NCI-H187 (cell line): Measurements from ENCODE around the gene MARVELD1.
"Not testable (repeated sequence)": the region's sequence is repeated elsewhere in the genome, so short reads cannot be mapped to it uniquely, and the experiment has no call there.

Experiments used
- DNase-seq, 2 experiments: peaks; one replicate each; lab custom pipeline; 2025; lab: John Stamatoyannopoulos, UW

The MARVELD1 gene

DNA sequence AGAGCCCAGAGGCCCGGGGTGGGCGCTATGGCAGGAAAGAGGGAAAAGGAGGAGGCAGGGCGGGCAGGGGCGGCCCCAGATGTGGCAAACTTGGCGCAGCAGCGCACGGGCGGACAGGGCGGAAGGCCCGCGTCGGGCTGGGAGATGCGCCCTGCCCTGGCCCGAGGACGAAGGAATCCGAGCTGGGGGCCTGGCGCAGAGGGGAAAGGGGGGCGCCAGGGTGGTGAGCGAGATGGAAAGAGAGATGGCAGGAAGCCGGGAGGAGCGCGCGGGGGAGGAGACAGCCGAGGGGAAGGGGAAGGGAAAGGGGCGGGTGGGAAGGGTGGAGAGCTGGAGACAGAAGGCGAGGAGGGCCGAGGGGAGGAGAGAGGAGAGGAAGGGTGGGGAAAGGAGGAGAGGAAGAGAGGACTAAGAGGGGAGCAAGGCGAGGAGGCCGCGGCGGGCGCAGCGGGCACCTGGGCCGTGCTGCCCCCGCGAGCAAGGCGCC lies at the start of gene MARVELD1:
TSS of gene MARVELD1 (plus strand) at position 392 of the 487 bp plus-strand sequence. CDS start 147 bp downstream, outside the sequence.
- no peak for DNase-seq

DNA sequence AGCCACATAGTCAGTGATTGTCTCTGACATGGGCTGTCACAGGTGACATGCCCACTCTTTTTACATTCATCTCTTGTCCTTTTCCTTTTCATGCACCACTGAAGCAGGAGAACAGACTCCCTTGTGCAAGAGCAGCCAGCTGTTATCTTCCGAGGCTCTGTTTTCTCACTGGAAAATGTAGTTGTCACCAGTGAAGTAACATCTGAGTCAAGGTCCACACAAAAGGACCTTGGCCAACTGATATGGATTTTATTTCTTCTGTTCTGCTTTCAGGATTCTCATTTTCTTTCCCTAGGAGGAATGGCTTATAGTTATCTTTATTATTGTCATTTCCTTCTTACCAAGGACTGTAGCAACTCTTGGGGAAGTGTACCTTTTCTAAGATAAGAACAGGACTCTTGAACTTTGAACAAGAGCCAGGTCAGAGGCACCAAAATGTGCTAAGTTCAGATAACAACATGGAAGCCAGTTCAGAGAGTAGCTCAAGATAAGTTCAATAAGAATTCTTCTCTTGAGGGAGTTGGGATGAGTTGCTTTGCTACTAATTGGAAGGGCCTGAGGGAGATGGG lies 49.2 kb upstream of the MARVELD1 start:
- no peak for DNase-seq

DNA sequence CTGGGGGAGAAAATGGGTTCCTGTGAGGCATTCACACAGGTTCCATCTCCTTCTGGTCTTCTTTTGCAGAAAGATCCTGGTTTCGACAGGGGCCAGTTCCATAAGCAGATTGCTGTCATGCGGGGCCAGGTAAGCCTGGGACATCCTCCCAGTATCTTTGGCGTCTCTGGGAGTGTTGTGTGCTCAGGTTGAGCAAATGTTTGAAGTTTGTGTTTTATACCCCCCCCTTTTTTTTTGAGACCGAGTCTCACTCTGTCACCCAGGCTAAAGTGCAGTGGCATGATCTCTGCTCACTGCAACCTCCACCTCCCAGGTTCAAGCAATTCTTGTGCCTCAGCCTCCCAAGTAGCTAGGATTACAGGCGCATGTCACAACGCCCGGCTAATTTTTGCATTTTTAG lies 46.5 kb upstream of the MARVELD1 start:
- no peak for DNase-seq

DNA sequence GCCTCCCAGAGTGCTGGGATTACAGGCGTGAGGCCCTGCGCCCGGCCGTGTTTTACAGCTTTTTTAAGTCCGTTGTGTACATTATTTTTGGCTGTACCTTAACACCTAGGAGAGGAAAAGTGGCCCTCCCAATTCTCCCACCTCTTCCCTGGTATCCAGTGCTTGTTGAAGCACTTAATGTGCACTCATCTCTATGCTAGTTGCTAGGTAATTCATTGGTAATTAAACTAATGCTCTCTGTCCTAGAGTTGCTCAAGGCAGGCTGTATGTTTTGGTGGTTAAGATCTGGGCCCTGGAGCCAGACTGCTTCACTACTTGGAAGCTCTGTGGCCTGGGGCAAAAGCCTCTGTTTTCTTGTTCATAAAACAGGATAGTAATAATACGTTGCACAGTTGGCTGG lies 46.1 kb upstream of the MARVELD1 start:
- no peak for DNase-seq

DNA sequence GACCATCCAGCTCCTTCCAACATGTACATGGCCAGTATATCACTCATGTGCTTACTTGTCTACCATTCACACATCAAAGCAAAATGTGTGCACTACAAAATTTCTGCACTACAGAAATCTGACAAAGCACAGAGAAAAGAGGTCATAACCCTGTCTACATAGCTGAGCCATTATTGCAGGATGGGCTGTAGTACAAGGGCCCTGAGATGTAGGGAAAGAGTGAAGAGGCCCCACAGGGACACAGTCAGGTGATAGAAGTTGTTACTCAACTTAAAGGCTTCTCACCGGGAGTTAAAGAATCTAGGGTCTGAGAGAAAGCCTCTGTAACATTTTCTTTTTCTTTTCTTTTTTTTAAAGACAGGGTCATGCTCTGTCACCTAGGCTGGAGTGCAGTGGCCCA lies 44.0 kb upstream of the MARVELD1 start:
- DNase-seq, result no peak

DNA sequence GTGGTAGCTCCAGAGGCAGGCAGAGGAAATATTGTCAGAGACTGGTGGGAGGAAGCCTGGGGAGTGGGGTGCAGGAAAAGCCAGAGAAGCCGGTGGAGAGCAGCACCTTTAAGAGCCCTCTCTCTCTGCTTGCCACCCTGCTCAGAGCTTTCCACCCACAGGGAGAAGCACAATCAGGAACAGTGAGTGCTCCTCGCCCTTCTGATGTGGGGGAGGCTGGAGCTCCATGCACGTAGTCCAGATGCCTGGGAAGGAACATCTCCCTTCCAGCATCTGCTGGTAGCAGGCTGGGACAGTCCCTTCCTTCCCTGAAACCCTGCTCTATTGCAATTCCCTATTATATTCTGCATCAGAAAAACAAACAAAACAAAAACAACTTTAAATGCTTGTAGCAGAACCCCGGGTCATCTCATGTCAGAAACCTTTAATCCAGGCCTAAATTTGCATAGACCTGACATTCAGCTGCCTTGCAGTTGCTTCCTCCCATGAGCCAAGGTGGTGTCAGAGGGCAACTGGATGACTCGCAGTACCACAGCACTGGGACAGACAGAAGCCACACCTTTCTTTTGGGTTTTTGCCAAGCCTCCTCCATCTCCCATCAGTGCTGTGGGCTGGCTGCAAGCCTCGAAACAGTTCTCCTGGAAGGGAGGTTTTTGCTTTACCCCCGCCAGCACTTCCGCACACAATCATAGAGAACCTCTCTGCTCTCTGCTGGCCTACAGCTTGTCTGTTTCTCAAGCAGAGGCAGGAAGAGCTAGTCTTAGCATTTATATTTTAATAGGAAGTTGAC lies 39.6 kb upstream of the MARVELD1 start:
- no peak for DNase-seq

DNA sequence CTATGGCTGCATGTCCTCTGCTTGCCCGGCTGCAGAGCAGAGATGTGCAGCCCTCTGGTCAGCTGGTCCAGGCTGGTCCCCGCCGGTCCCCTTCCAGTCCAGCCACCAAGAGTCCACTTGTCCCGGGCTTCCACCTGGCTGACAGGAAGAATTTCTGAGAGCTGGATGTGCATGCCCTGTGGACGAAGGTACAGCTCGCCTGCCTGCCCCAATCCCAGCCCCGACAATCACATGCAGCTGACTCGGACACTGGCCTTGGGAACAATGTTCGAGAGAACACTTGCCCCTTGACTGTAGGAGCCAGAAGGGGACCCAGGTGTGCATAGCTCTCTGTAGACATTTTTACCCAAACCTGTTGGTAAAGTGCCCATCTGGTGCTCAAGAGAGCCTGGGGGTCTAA lies 38.3 kb upstream of the MARVELD1 start:
- no peak for DNase-seq

DNA sequence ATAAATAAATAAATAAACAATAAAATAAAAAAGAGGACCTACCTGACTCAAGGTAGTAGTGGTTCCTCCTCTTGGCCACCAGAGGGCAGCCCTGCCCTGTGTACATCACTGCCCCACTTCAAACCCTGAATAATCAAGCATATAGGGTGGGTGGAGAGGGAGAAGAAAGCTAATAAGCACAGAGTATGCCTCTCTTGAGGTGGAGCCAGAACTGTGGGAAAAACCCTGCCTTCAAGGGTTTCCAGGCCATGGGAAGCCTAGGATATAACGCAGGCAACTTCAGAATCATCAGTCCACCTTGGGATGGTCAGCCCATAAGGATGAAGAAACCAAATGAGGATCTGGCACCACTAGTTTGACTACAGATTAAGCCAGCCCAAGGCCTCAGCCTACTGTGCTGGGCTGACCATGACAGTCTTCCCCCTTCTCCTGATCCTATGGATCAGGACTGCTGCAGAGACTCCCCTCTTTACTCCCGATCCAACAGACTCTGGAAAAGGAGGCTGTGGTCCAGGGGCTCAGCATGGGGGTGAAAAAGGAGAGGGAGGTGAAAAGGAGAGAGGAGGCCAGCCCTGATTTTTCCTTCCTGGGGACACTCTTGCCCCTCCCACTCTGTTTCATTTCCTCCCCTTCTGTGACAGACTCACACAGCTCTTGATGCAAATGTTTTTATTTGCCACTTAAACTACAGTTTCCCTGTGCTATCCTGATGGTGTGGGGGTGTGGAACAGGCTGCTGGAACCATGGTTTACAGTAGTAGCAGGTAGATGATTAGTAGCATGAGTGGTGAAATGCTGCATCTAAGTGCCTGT lies 36.6 kb upstream of the MARVELD1 start:
- DNase-seq, result no peak

DNA sequence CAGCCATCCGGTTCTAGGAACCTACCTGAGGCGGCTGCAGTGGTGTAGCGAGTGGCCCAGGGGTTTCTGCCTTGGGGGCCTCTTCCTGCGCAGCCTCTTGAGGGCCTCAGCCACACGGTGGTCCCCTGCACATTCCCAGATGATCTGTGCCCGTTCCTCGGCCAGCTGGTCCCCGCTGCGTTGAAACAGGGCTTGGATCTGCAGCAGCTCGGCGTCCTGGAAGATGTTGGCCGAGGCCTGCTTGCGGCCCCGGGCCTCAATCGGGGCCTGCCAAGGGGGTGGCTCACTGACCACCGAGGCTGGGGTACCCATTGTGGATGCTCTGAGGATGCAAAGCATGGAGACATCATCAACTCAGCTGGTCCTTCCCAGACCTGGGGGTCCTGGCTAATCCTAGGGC lies 33.9 kb upstream of the MARVELD1 start:
- no peak for DNase-seq

DNA sequence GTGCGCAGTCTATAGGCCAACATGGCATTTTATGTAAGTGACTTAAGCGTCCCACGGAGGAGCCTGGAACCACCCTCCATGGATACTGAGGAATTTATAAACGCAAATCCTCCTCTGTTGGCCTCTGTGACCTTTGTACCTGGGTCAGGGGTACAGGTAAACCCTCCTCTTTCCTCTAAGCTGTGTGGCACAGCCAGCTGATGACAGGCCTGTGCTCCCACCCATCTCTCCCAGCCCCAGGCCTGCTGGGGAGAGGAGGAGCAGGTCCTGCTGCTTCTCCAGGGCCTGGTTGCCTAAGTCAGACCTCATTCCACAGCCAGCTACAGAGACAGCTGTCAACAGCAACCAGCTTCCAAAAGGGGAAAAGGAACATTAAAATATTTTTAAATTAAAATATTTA lies 31.5 kb upstream of the MARVELD1 start:
- no peak for DNase-seq

DNA sequence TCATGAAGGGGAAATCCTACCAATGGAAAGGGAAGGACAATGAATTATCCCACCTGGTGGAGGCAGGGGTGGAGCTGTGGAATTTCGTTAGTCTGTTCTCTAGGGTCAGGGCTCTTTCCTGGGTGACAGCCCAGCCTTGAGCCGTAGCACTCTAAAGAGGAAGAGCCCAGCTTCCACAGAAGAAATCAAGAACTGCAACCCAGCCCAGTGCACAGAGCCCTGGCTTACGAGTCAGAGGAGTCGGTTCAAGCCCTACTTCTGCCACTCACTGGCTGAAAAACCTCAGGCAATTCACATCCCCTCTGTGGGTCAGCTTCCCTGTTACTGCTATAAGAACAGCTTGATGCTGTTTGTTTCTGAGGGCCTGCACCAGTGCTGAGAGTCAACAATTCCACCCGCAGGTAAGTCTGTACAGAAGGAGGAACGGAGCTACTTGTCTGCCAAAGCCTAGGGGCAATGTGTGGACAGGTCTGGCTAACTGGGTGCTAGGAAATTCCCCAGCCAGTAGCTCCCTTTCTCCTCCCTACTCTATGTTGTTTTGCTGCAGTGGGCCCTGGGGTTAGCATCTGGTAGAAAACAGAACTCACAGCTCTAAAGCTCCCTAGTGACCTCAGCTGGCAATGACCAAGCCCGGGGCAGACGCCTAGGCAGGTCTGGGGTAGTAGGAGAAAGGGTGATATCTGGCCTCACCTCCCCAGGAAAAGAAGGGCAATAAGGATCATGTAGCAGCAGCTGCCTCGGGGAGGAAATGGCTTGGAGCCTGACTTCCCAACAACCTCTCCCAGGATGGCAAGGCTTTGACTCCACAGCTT lies 29.8 kb upstream of the MARVELD1 start:
- no peak for DNase-seq

DNA sequence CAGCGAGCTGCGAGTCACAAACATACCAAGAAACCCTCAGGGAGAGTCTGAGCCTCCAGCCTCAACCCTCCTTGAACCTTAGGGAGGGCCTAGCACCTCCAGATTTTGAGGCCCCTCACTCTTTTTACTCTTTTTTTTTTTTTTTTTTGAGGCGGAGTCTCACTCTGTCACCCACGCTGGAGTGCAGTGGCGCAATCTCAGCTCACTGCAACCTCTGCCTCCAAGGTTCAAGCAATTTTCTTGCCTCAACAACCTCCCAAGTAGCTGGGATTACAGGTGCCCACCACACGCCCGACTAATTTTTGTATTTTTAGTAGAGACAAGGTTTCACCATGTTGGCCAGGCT lies 29.2 kb upstream of the MARVELD1 start:
- not testable (repeated sequence) for DNase-seq

DNA sequence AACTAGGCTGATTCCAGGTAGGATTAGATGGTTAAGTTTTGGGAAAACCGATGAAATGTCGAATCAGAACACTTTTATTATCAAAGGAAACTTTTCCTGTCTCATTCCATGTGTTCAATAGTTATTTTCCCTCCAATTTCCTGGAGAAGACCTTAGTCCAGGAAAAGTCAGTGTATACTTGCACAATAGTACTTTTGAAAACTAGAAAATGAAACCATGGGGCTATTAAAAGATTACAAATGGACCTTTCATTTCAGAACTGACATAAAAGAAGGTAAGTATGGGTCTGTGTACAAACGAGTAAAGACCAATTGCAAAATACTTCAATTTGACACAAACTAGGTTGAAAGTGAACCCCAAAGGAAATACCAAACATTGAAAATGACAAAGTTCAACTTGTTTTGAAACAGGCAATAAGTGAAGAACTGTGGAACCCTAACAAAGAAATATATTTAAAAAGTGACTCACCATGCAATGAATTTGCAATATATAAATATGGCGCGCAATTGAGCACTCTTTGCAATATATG lies 28.6 kb upstream of the MARVELD1 start:
- no peak for DNase-seq

DNA sequence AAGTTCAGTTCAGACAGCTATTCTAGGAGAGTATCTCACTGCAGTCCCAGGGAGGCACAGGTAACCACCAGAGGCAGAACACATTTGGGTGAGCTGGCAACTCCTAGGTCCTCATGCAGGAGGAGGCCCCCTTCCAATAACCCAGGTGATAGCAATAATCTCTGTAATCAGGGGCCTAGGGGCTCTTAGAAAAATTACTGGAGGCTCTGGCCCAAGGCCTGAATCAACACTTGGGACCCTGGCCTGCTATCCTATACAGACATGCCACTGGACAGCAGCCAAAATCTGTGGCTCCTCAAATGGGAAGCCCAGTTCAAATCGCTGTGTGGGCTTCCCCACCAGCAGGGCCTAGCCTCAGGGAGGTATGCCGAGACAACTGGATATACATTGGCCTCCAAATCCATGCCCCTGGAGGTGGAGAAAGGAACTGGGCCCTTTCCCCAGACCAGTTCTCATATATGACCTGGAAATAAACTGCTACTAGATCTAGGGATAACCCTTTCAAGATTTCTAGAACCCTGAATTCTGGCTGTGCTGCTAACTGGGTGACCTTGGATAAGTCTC lies 28.1 kb upstream of the MARVELD1 start:
- DNase-seq, result no peak

DNA sequence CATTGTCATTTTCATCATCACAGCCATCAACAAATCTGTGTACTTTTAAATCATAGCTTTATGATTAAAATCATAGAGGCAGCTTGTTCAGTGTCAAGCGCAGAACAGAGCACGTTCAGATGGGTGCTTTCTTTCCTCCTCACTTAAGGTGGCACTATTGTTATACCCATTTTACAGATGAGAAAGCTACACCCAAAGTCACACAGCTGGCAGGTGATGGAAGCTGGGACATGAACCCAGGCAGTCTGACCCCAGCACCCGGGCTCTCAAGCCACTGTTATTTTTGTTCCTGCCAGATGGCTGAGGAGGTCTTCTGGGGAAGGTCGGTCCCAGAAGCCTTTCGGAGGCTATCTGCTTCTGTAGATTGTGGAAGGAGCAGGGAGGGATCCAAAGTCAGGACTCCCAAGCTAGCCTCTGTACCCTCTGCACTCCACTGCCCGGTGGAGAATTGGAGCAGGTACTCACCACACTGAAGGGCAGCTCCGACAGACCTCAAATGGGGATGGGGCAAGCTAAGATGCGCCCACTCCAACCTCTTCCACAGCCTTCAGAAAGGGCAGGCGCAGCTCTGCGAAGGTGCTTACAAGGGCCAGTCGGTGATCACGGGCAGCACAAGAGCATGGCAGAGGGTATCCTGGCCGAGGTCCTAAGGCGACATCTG lies 27.1 kb upstream of the MARVELD1 start:
- DNase-seq, result no peak

DNA sequence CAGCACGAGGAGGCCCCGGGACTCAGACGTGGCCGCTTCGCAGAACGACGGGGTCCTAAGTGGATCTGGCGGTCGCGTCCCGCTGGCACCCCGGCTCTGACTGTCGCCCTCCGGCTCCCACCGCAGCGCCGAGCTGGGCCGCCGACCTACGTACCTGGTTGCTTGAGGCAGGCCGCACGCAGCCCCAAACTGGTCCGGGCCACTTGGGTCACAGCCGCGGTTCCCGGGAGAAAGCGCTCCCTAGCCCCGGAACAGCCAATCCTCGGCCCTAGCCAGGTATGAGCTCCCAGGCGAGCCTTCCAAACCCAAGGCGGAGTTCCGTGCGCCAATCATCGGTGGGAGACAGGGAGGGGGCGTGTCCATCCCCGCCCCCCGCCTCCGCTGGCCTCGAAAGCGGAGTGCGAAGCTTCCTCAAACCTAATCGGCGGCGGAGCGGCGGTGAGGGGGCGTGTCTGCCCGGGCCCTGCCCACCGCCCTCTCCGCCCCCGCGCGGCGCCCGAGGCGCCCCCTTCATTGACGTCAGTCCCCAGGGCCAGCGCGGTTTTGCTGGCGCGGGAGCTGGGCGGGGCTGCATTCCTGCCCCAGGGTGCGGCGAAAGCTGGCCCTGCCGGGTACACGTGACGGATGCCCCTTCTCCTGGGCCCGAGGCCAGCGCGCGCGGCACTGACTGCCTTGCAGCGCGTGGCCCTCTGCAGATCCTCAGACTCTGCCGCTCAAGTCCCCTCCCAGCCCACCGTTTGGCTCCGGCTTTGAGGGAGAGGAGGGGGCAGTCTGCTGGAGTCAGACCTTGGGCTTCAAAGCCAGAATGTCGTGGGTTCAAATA lies 26.4 kb upstream of the MARVELD1 start, which contains the start of gene AVPI1:
TSS of gene AVPI1 (minus strand) at position 280 of the 823 bp plus-strand sequence. CDS start 7,336 bp downstream, outside the sequence.
- peak; percentile 74 to 85 for DNase-seq

DNA sequence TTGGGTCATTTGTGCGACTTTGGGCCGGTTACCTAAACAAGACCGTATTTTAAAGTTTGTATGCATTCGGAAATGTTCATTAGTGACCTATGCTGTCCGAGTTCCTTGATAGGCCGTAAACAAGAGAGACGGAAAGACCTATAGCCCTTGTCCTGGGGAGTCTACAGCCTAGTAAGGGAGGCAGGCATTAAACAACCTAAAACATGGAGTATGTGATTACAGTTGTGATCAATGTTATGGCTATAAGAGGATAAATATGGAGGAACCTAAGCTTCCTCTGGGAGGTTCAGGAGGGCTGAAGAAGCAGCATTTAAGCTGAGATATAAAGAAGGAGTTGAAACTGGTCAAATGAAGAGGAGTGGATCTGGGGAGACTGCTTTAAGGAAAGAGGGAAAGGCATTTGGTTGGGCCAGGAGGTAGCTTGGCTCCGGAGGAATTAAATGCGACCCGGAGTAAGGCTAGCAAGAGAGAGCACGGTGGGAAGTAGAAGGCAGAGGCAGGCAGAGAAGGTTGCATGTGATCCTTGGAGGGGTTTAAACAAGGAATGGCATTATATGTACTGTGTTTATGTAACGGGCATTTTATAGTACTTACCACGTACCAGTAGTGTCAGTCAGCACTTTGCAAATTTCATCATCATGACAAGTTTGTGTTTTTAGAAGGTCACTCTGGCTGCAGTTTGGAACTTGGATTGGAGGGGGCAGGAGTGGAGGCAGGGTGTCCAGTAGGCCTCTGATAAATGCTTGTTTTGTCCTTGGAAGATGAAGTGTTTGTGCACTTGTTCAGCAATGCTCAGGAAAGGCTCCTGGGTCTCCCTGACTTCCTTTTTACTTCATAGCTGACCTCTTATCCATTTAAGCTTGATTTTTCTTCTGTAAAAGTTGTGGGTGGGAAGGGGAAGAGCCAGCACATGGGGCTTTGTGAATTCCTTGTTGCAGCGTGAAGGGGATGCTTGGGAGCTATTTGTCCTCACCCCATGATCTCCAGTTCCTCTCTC lies 25.4 kb upstream of the MARVELD1 start:
- DNase-seq, result no peak

DNA sequence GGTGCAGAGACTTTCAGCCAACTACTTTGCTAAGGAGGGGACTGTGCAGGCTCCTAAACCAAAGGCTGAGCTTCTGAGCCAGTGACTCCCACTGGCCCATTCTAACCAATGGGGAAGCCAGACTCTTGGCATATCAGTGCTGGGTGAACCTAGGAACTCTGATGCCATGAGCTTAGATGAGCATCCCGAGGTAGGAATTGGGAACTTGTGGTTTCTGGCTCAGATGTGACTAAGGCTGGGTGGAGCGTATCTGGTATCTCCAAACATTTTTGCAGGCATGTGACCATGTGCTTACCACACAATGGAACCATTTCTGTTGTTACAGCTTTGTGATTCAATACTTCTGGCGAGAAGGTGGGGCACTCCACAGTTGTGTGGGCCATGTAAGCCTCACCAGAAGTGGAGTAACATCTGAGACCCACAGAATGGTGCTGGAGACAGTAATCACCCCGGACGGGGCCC lies 23.9 kb upstream of the MARVELD1 start:
- no peak for DNase-seq
